Trophoblast cell (in vitro differentiated cells and primary cell): ENCODE measurements around the gene PHF1.
"Not testable (repeated sequence)": the region's sequence is repeated elsewhere in the genome, so short reads cannot be mapped to it uniquely, and the experiment has no call there.

Experiments used
- DNase-seq, 2 donors: peaks; one replicate each; pipeline ENCODE4 v3.0.0-alpha.2; 2016
- H2AFZ ChIP-seq: 2 replicates; pipeline ENCODE4 v1.6.1; 2013; ENCODE audit warnings: low read length, moderate library complexity, mild to moderate bottlenecking; ENCODE audit not compliant: insufficient read depth, poor library complexity
- H2AK5ac ChIP-seq: 2 replicates; pipeline ENCODE4 v1.6.1; 2013; ENCODE audit warnings: mild to moderate bottlenecking, low read length
- H2BK120ac ChIP-seq: 2 replicates; pipeline ENCODE4 v1.6.1; 2013; ENCODE audit warnings: low read length, mild to moderate bottlenecking, moderate library complexity; ENCODE audit not compliant: insufficient read depth, poor library complexity
- H2BK12ac ChIP-seq: 2 replicates; pipeline ENCODE4 v1.6.1; 2013; ENCODE audit warnings: mild to moderate bottlenecking, low read length, moderate library complexity
- H2BK5ac ChIP-seq: 2 replicates; pipeline ENCODE4 v1.6.1; 2013; ENCODE audit warnings: low read length, low read depth, moderate library complexity, mild to moderate bottlenecking; ENCODE audit not compliant: poor library complexity
- H3K14ac ChIP-seq: 2 replicates; pipeline ENCODE4 v1.6.1; 2013; ENCODE audit warnings: mild to moderate bottlenecking, low read length
- H3K18ac ChIP-seq: 2 replicates; pipeline ENCODE4 v1.6.1; 2013; ENCODE audit warnings: mild to moderate bottlenecking, low read length
- H3K23ac ChIP-seq: 2 replicates; pipeline ENCODE4 v1.6.1; 2013; ENCODE audit warnings: low read length
- H3K27ac ChIP-seq: 2 replicates; pipeline ENCODE4 v1.5.1; 2013; ENCODE audit warnings: low read depth, mild to moderate bottlenecking, inconsistent platforms, low read length, moderate library complexity
- H3K27me3 ChIP-seq: 2 replicates; pipeline ENCODE4 v1.6.1; 2013; ENCODE audit warnings: inconsistent platforms, mild to moderate bottlenecking, low read length, moderate library complexity; ENCODE audit not compliant: insufficient read depth
- H3K36me3 ChIP-seq, 2 experiments: 1 replicate in 1 of 2; 2 replicates in 1 of 2; pipeline ENCODE4 v1.6.1; 2013; ENCODE audit warnings: low read length in 2 of 2, mild to moderate bottlenecking in 2 of 2, moderate library complexity in 1 of 2; ENCODE audit not compliant: insufficient read depth in 2 of 2, control insufficient read depth in 1 of 2
- H3K4ac ChIP-seq: 2 replicates; pipeline ENCODE4 v1.6.1; 2013; ENCODE audit warnings: low read depth, mild to moderate bottlenecking, low read length, moderate library complexity
- H3K4me1 ChIP-seq, 2 experiments: 1 replicate in 1 of 2; 2 replicates in 1 of 2; pipeline ENCODE4 v1.6.1; 2013; ENCODE audit warnings: low read length in 2 of 2, mild to moderate bottlenecking in 2 of 2, moderate library complexity in 1 of 2; ENCODE audit not compliant: insufficient read depth in 2 of 2, control insufficient read depth in 1 of 2
- H3K4me2 ChIP-seq: 2 replicates; pipeline ENCODE4 v1.6.1; 2013; ENCODE audit warnings: inconsistent platforms, mild to moderate bottlenecking, low read length, moderate library complexity
- H3K4me3 ChIP-seq: 2 replicates; pipeline ENCODE4 v1.5.1; 2013; ENCODE audit warnings: mild to moderate bottlenecking, low read depth, low read length, inconsistent platforms
- H3K79me1 ChIP-seq: one replicate; pipeline ENCODE4 v1.6.1; 2013; ENCODE audit warnings: low read length
- H3K79me2 ChIP-seq: 2 replicates; pipeline ENCODE4 v1.6.1; 2013; ENCODE audit warnings: low read length, mild to moderate bottlenecking; ENCODE audit not compliant: control insufficient read depth, insufficient read depth, poor library complexity
- H3K9ac ChIP-seq: 2 replicates; pipeline ENCODE4 v1.6.1; 2013; ENCODE audit warnings: mild to moderate bottlenecking, low read length
- H3K9me3 ChIP-seq: 2 replicates; pipeline ENCODE4 v1.6.1; 2013; ENCODE audit warnings: low read depth, mild to moderate bottlenecking, control low read depth, inconsistent platforms, low read length; ENCODE audit not compliant: insufficient read depth
- H4K12ac ChIP-seq: 2 replicates; pipeline ENCODE4 v1.6.1; 2013; ENCODE audit warnings: low read depth, mild to moderate bottlenecking, low read length, moderate library complexity
- H4K8ac ChIP-seq: 2 replicates; pipeline ENCODE4 v1.6.1; 2013; ENCODE audit warnings: low read depth, mild to moderate bottlenecking, low read length, moderate library complexity
- H4K91ac ChIP-seq: one replicate; pipeline ENCODE4 v1.6.1; 2013; ENCODE audit warnings: low read depth, mild to moderate bottlenecking, low read length, moderate library complexity
- WGBS: extraction: QIAGEN DNeasy Blood & Tissue Kit; methylation state at CpG from one replicate; pipeline ENCODE4 v1.1.7; 2013; ENCODE audit warnings: missing lambda C conversion rate; ENCODE audit not compliant: insufficient read length, insufficient coverage; ENCODE audit errors: extremely low coverage; 5-methylcytosine and 5-hydroxymethylcytosine counted together

Gene PHF1

DNA sequence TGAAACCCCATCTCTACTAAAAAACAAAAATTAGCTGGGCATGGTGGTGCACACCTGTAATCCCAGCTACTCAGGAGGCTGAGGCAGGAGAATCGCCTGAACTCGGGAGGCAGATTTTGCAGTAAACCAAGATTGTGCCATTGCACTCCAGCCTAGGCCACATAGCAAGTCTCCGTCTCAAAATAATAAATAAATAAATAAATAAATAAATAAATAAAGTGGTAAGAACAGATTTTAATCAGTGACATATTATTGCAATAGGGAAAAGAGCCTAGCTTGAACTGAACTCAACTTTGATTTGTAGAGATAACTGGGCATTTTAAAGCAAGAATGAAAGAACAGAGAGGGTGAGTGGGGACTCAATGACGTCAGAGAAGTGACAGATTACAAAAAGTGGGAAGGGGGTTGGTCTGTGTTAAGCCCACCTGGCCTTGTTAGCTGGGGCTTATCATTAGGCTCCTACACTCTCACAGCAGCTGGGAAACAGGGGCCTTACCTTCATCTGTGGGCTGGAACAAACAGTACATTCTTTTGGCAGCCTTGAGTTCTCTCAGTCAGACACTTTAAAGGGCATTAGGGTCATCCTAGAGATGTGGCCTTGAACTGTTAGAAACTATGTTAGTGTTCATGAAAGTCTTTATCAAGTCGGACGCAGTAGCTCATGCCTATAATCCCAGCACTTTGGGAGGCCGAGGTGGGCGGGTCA lies 43.7 kb upstream of the PHF1 start:
- no peaks in the 10 kb centered on the region for H3K79me2 ChIP-seq
- no peak overlapping the region for H2AFZ ChIP-seq
- no peaks in the 10 kb centered on the region for H3K36me3 ChIP-seq
- H4K12ac ChIP-seq = no peak overlapping the region
- H2BK12ac ChIP-seq = no peak overlapping the region
- no peak overlapping the region for H4K91ac ChIP-seq
- H3K14ac ChIP-seq = no peak overlapping the region
- H3K4me3 ChIP-seq = no peak overlapping the region
- no peaks in the 10 kb centered on the region for H3K27me3 ChIP-seq
- peaks cover 1% of the 10 kb centered on the region for H3K79me1 ChIP-seq
- no peak overlapping the region for H3K18ac ChIP-seq
- no peak overlapping the region for H2BK120ac ChIP-seq
- no peak overlapping the region for H2BK5ac ChIP-seq
- peaks cover 0 to 2% of the 10 kb centered on the region in 2 experiments for H3K4me1 ChIP-seq
- no CpG with 5 or more reads among the region's 8 CpGs for WGBS
- H2AK5ac ChIP-seq = no peak overlapping the region
- H3K9ac ChIP-seq = no peak overlapping the region
- H3K9me3 ChIP-seq = no peaks in the 10 kb centered on the region
- no peak overlapping the region for H4K8ac ChIP-seq
- H3K4me2 ChIP-seq = no peak overlapping the region
- no peak overlapping the region for H3K4ac ChIP-seq
- no peak overlapping the region for H3K23ac ChIP-seq
- no peak overlapping the region for H3K27ac ChIP-seq
- DNase-seq = no peak

DNA sequence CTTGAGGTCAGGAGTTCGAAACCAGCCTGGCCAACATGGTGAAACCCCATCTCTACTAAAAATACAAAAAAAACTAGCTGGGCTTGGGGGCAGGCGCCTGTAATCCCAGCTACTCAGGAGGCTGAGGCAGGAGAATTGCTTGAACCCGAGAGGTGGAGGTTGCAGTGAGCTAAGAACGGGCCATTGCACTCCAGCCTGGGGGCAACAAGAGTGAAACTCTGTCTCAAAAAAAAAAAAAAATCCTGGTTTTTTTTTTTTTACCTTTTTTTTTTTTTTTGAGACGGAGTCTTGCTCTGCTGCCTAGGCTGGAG lies 43.1 kb upstream of the PHF1 start:
- no CpG with 5 or more reads among the region's 5 CpGs for WGBS
- not testable (repeated sequence) for H3K4ac ChIP-seq, H3K9ac ChIP-seq, H3K79me2 ChIP-seq, H4K8ac ChIP-seq, H3K36me3 ChIP-seq, H3K18ac ChIP-seq, H3K27me3 ChIP-seq, H3K4me2 ChIP-seq, H3K4me1 ChIP-seq, H2AFZ ChIP-seq, H2BK5ac ChIP-seq, H3K27ac ChIP-seq, H2AK5ac ChIP-seq, H2BK12ac ChIP-seq, H3K4me3 ChIP-seq, H3K23ac ChIP-seq, H4K12ac ChIP-seq, H4K91ac ChIP-seq, H3K9me3 ChIP-seq, H3K14ac ChIP-seq, DNase-seq, H2BK120ac ChIP-seq, H3K79me1 ChIP-seq

DNA sequence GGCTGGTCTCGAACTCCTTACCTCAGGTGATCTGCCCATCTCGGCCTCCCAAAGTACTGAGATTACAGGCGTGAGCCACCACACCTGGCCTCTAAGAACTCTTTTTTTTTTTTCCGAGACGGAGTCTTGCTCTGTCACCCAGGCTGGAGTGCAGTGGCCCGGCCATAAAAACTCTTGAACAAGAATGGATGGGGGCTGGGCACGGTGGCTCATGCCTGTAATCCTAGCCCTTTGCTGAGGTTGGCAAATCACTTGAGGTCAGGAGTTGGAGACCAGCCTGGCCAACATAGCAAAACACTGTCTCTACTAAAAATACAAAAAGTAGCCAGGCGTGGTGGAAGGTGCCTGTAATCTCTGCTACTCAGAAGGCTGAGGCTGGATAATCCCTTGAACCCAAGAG lies 38.9 kb upstream of the PHF1 start:
- not testable (repeated sequence) for DNase-seq, H3K4me2 ChIP-seq, H2BK5ac ChIP-seq, H3K9me3 ChIP-seq, H3K27ac ChIP-seq, H3K4me1 ChIP-seq, H3K18ac ChIP-seq, H2BK120ac ChIP-seq, H3K23ac ChIP-seq, H3K4ac ChIP-seq, H4K12ac ChIP-seq, H4K91ac ChIP-seq, H3K36me3 ChIP-seq, H3K79me1 ChIP-seq, H3K14ac ChIP-seq, H3K27me3 ChIP-seq, H4K8ac ChIP-seq, H2AK5ac ChIP-seq, H3K79me2 ChIP-seq, H3K4me3 ChIP-seq, H2AFZ ChIP-seq, H3K9ac ChIP-seq, H2BK12ac ChIP-seq
- WGBS = no CpG with 5 or more reads among the region's 8 CpGs

DNA sequence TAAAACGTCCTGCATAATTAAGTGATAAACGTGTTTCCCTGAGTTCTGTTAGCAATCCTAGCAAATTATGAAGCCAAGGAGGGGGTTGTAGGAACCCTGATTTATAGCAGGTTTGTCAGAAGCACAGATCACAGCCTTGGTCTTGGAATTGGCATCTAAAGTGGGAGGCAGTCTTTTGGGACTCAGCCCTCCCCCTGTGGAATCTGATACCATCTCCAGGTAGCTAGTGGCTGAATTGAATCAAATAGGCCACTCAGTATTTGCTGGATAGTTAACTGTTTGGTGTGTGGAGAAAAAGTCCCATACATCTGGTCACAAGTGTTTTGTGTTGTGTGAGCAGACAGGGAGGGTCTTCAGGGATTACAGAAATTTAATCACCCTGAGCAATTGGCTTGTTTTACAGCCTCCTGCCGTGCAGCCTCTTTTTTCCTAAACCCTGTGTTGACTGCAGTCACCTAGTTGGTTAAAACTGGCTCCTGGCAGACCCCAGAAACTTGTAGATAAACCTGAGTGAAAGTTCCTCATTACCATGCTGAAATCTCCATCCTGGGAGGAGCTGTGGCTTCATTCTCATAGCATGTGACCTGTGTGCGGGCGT lies 38.2 kb upstream of the PHF1 start:
- Histone ChIP-seq H2BK12ac (no peak overlapping the region), H3K79me1 (no peaks in the 10 kb centered on the region), H2AK5ac (no peak overlapping the region), H2BK5ac (no peak overlapping the region), H3K79me2 (no peaks in the 10 kb centered on the region), H3K14ac (no peak overlapping the region), H3K36me3 (no peaks in the 10 kb centered on the region), H3K4me3 (no peak overlapping the region), H4K12ac (no peak overlapping the region), H4K91ac (no peak overlapping the region), H3K4ac (no peak overlapping the region), H2BK120ac (no peak overlapping the region), H3K4me1 (no peaks in the 10 kb centered on the region), H3K18ac (no peak overlapping the region), H3K27me3 (no peaks in the 10 kb centered on the region), H3K9ac (no peak overlapping the region), H4K8ac (no peak overlapping the region), H2AFZ (no peak overlapping the region), H3K23ac (no peak overlapping the region), H3K4me2 (no peak overlapping the region), H3K9me3 (no peaks in the 10 kb centered on the region), H3K27ac (no peak overlapping the region)
- no CpG with 5 or more reads among the region's 5 CpGs for WGBS
- DNase-seq = no peak
